ENCODE data around the gene KCNIP4.

DNA sequence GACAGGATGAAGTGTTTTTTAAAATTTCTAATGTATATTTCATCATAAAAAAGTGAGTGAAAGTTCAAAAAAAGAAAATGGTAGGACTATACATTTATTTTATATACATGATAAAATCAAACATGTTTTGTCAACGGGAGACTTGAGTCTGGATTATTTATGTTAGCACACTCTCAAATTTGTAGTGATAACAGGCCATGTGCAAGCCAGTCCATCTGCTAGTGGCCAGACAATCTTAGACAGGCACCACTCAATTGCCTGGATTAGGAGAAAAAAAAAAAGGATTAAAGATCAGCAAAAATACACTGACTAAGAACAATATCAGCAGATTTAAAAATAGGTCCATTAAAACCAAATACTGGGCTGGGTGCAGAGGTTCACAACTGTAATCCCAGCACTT is 71.9 kb downstream of the KCNIP4 start:
- TF ChIP-seq, protein P1, sequence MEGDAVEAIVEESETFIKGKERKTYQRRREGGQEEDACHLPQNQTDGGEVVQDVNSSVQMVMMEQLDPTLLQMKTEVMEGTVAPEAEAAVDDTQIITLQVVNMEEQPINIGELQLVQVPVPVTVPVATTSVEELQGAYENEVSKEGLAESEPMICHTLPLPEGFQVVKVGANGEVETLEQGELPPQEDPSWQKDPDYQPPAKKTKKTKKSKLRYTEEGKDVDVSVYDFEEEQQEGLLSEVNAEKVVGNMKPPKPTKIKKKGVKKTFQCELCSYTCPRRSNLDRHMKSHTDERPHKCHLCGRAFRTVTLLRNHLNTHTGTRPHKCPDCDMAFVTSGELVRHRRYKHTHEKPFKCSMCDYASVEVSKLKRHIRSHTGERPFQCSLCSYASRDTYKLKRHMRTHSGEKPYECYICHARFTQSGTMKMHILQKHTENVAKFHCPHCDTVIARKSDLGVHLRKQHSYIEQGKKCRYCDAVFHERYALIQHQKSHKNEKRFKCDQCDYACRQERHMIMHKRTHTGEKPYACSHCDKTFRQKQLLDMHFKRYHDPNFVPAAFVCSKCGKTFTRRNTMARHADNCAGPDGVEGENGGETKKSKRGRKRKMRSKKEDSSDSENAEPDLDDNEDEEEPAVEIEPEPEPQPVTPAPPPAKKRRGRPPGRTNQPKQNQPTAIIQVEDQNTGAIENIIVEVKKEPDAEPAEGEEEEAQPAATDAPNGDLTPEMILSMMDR (IDR thresholded peaks at IDR 0.05), result no peak
- TF ChIP-seq EZH2 (IDR thresholded peaks at IDR 0.05; ENCODE audit: borderline replicate concordance, insufficient read depth, low read depth, low read length, poor library complexity, severe bottlenecking), result no peak
